ENCODE measurements around the gene CCDC88C.

The CCDC88C gene

DNA sequence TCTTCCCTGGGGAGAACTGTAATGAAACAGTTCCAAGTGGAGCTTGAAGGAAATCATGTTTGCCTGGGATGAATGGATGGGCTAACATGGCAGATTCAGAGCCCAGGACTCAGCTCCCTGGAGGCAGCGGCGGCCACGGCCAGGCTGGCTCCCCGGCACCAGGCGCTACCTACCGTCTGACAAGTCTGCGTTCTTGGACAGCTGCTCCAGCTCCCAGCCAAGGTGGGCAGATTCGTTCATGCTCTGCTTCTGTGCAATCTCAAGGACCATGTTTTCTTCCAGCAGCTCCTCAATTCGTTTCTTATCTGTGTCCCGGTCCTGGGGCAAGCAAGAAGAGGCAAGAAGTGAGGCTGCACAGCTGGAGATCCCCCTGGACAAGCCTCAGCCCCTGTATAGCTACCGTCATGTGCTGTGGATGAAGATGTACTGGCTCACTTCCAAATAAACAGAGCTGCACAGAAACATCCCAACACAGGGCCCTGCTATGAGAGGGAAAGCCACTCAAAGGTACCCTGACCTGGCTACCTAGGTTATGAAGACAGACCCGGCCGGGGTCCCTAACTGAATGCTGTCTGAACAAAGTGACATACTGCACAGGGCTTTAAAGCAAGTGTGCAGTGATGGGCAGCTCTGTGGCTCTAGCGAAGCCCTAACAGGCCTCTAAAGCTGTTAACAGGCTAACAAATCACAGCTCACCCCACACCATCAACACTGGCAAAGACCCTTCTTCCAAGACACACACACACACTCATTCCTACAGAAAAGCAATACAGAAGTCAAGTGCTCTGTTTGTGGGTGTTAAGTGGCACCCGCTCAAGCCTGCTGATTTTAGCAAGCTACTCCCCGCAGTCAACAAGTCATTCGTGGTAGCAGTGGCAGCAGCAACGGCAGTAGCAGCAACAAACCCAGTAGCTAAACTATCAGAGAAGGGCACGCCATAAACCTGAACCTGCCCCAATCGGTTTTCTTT lies 92.7 kb downstream of the CCDC88C start:
- no peak for DNase-seq

DNA sequence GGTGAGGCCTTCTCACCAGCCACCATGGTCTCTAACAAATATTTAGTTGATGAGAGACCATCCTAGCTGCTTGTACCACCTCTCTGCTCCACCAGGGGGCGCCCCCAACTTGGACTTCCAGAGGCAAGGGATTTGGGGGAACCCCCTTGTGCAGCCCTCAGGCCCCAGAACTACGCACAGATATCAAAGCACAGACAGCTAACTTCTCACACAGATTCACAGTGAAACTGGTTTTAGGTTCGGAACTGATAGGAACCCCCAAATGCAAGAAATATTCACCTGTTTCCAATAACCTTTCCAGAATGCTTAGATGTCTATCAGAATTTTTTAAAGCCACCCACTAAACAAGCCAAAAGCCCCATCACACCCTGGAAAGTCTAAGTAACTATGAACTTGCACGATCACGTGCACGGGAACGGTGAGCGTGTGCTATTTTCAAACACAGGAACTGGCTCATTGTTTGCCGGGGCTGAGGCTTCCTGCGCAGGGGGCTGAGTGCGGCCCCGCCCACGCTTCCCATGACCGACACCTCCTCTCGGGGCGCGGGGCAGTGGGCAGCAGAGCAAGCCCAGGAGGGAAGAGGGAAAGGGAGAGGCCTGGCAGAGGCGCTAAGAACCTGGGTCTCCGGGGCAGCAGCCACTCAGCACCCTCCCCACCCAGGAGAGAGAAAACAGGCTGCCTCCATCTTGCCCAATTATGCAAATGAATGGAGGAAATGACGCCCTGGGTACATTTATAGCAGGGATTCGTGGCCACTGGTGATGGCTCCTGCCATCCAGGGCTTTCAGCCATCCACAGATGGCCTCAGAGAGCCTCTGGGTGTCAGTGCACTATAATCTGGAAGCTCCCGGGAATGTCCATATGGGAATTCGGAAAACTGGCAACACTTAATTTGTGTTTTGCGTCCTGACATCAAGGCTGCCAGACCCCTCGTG lies 93.7 kb downstream of the CCDC88C start:
- DNase-seq: peak; percentile 96

- no peak for DNase-seq
Measured at GRCh38 chr14:91323031-91323430, 94.6 kb downstream of the CCDC88C start.

DNA sequence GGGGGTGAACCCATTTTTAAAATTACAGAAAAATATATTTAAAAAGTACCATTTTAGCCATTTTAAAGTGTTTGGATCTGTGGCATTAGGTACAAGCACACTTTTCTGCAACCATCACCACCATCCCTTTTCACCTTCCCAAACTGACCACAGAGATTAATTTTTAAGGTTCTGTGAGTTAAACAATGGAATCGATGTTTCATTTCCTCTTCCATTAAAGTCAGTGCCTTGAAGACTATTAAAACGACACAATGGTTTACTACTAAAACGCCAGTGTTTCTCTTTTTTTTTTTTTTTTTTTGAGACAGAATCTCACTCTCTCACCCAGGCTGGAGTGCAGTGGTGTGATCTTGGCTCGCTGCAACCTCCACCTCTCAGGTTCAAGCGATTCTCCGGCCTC lies 95.0 kb downstream of the CCDC88C start:
- no peak for DNase-seq

- no peak for DNase-seq
Measured at GRCh38 chr14:91321131-91321530, 96.5 kb downstream of the CCDC88C start.

DNA sequence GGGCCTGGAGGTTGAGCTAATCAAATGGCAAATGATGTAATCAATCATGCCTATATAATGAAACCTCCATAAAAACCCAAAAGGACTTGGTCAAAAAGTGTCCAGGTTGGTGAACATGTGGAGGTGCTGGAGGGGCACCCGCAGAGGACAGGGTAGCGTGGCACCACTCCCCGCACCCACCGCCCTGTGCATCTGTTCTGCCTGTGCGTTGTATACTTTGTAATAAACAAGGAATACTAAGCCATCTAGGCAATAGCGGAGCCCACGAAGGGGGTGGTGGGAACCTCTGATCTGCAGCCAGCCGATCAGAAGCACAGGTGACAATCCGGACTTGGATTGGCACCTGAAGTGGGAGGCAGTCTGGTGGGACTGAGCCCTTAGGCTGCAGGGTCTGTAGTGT lies 97.4 kb downstream of the CCDC88C start:
- no peak for DNase-seq

- DNase-seq: no peak
Measured at GRCh38 chr14:91318911-91319310, 98.7 kb downstream of the CCDC88C start.

- peak; percentile 78 for DNase-seq
Measured at GRCh38 chr14:91317381-91318308, 100.0 kb downstream of the CCDC88C start.

- no peak for DNase-seq
Measured at GRCh38 chr14:91316761-91317160, 100.9 kb downstream of the CCDC88C start.

DNA sequence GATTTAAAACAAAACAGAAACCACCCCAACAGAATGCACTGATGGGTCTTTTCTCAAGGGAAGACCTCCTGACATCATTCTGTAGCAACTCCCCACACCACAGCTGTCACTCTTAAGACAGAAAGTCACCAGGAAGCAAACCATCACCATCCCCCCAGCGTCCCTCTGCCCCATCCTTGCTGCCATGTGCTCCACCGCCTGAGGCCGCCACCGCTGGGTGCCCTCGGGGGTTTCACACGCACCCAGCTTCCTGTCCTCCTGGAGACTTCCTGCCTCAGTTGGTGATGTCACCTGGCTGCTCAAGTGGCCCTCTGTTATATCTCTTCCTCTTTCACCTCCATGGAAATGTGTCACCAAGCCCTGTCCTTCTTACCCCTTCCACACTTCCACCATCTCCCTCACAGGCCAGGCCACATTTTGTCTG lies 101.8 kb downstream of the CCDC88C start:
- DNase-seq: peak; percentile 74

GRCh38 chr14:91313852-91314251 lies 103.8 kb downstream of the CCDC88C start:
- no peak for DNase-seq

GRCh38 chr14:91313154-91313850 lies 104.3 kb downstream of the CCDC88C start:
- no peak for DNase-seq

- DNase-seq: peak; percentile 43
Measured at GRCh38 chr14:91311284-91311662, 106.3 kb downstream of the CCDC88C start.

DNA sequence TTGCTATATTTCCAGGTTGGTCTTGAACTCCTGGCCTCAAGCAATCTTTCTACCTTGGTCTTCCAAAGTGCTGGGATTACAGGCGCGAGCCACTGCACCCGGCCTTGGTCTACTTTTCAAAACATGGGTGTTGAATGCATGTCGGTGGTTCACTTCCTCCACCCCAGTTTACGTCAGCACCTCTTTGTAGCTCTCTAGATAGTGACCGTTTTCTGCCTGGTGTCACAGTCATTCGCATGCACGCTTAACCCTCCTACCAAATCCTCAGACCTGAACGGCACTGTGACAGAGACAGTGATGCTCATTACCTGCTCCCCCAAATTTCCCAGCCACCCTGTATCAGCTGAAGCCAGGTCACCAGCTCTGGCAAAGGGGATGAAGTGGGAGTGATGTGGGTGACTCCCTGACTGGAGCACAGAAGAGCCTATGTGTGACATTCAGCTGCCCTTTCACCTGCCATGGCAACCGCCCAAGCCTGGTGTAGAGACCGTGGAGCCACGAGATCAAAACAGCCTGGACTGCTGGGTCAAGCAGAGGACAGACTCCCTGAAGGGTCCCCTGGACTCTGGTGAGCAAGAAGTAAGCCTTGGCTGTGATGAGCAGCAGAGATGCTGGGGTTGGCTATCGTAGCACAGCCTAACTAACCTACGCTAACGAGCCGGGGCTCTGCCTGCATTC lies 106.9 kb downstream of the CCDC88C start:
- peak; percentile 37 for DNase-seq

GRCh38 chr14:91309756-91310280 lies 107.8 kb downstream of the CCDC88C start:
- no peak for DNase-seq

GRCh38 chr14:91308337-91308736 lies 109.3 kb downstream of the CCDC88C start:
- DNase-seq: no peak

DNA sequence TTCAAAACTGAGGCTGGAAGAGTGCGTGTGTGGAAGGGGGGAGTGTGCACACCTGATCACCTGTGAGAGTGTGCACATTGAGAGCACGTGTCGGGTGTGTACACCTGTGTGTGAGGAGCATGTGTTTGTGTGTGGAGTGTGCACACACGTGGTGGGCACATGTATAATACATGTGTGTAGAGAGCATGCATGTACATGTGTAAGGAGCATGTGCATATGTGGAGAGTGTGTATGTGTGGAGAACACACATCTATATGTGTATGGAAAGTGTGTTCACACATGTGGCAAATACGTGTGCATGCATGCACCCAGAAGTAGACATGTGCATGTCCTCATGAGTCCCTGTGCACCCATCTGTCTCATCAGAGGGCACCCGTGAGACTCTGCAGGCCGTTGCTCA lies 110.0 kb downstream of the CCDC88C start:
- DNase-seq: no peak

- DNase-seq: no peak
Measured at GRCh38 chr14:91307046-91307445, 110.6 kb downstream of the CCDC88C start.

GRCh38 chr14:91306547-91306946 lies 111.1 kb downstream of the CCDC88C start:
- no peak for DNase-seq

- no peak for DNase-seq
Measured at GRCh38 chr14:91305650-91306431, 111.8 kb downstream of the CCDC88C start.

All from T-helper 9 cell (primary cell).